Neural cell (in vitro differentiated cells): Measurements from ENCODE around the gene NECTIN2. TPM values are rescaled to one million over a fixed set of nuclear protein-coding genes. Genes with fewer than 3 reads are reported as not detected.
A peak's percentile ranks its signal among the peaks of the same experiment; 100 is the strongest.

ENCODE experiments used
- H2AFZ ChIP-seq: fragments of 200-600, 300-800 bp; sonication (generic), shearing (Covaris generic); 2 replicates; pipeline ENCODE4 v1.6.0; 2014; ENCODE audit warnings: low read depth, mild to moderate bottlenecking, antibody characterized with exemption, low read length, moderate library complexity
- H3F3A ChIP-seq: fragments of 200-600 bp; shearing (Covaris generic); 2 replicates; pipeline ENCODE4 v1.6.1; 2016; ENCODE audit warnings: mild to moderate bottlenecking, moderate library complexity, mixed read lengths, antibody characterized with exemption, low read length; ENCODE audit not compliant: insufficient read depth, poor library complexity, severe bottlenecking
- H3K27ac ChIP-seq: fragments of 200-600, 300-800 bp; sonication (generic), shearing (Covaris generic); 2 replicates; pipeline ENCODE4 v1.5.1; 2014; ENCODE audit warnings: mild to moderate bottlenecking, low read length, moderate library complexity
- H3K27me3 ChIP-seq: fragments of 300-800, 200-600 bp; sonication (generic), shearing (Covaris generic); 2 replicates; pipeline ENCODE4 v1.6.0; 2014; ENCODE audit warnings: mild to moderate bottlenecking, low read depth, low read length, moderate library complexity; ENCODE audit not compliant: insufficient read depth
- H3K36me3 ChIP-seq: fragments of 300-800, 200-600 bp; sonication (generic), shearing (Covaris generic); 2 replicates; pipeline ENCODE4 v1.5.1; 2014; ENCODE audit warnings: mild to moderate bottlenecking, antibody characterized with exemption, low read length, moderate library complexity; ENCODE audit not compliant: insufficient read depth
- H3K4me2 ChIP-seq: fragments of 300-800, 200-600 bp; sonication (generic), shearing (Covaris generic); 2 replicates; pipeline ENCODE4 v1.6.0; 2014; ENCODE audit warnings: mild to moderate bottlenecking, low read length
- H3K4me3 ChIP-seq: fragments of 300-800, 200-600 bp; sonication (generic), shearing (Covaris generic); 2 replicates; pipeline ENCODE4 v1.5.1; 2014; ENCODE audit warnings: mild to moderate bottlenecking, low read length, moderate library complexity
- H3K79me2 ChIP-seq: fragments of 200-600 bp; shearing (Covaris generic); replicated peaks from 2 replicates; pipeline ENCODE4 v1.6.0; 2014; ENCODE audit warnings: mild to moderate bottlenecking, low read length, moderate library complexity; ENCODE audit not compliant: insufficient read depth
- H3K9ac ChIP-seq: fragments of 300-800, 200-600 bp; sonication (generic), shearing (Covaris generic); 2 replicates; pipeline ENCODE4 v1.6.1; 2016; ENCODE audit warnings: mild to moderate bottlenecking, low read length, mixed read lengths
- H3K9me2 ChIP-seq: fragments of 200-600 bp; shearing (Covaris generic); 2 replicates; pipeline ENCODE4 v1.6.1; 2016; ENCODE audit warnings: mild to moderate bottlenecking, low read length, mixed read lengths; ENCODE audit not compliant: insufficient read depth
- H3K9me3 ChIP-seq: fragments of 200-600, 300-800 bp; sonication (generic), shearing (Covaris generic); 2 replicates; pipeline ENCODE4 v1.6.1; 2016; ENCODE audit warnings: mild to moderate bottlenecking, mixed run types, low read length, moderate library complexity, mixed read lengths
- H4K20me1 ChIP-seq: fragments of 200-600 bp; shearing (Covaris generic); 2 replicates; pipeline ENCODE4 v1.6.1; 2016; ENCODE audit warnings: mild to moderate bottlenecking, mixed run types; ENCODE audit not compliant: insufficient read depth
- CTCF ChIP-seq: fragments of 450-650 bp; IDR thresholded peaks from 2 replicates; pipeline ENCODE4 v1.5.1; 2014; ENCODE audit warnings: antibody characterized with exemption, mild to moderate bottlenecking, moderate library complexity; ENCODE audit not compliant: poor library complexity, severe bottlenecking
- EP300 ChIP-seq: fragments of 450-650 bp; conservative IDR thresholded peaks from 2 replicates; pipeline ENCODE4 v1.6.1; 2014; ENCODE audit warnings: antibody characterized with exemption, mild to moderate bottlenecking, moderate library complexity; ENCODE audit not compliant: poor library complexity, severe bottlenecking
- EZH2 ChIP-seq: fragments of 200-600, 300-800 bp; shearing (Covaris generic), sonication (generic); IDR thresholded peaks from 2 replicates; pipeline ENCODE4 v1.6.1; 2014; ENCODE audit warnings: antibody characterized with exemption, low read length, borderline replicate concordance, mild to moderate bottlenecking; ENCODE audit not compliant: insufficient read depth, poor library complexity, severe bottlenecking
- MXI1 ChIP-seq: fragments of 450-650 bp; conservative IDR thresholded peaks from 2 replicates; pipeline ENCODE4 v1.6.1; 2014; ENCODE audit warnings: antibody characterized with exemption, mild to moderate bottlenecking; ENCODE audit not compliant: poor library complexity, severe bottlenecking
- POLR2AphosphoS5 ChIP-seq: IDR thresholded peaks from 2 replicates; pipeline ENCODE4 v1.6.1; 2012
- RAD21 ChIP-seq: fragments of 450-650 bp; conservative IDR thresholded peaks from 2 replicates; pipeline ENCODE4 v1.6.1; 2014; ENCODE audit warnings: antibody characterized with exemption, mild to moderate bottlenecking, moderate library complexity
- SMC3 ChIP-seq: fragments of 450-650 bp; conservative IDR thresholded peaks from 2 replicates; pipeline ENCODE4 v1.6.1; 2014; ENCODE audit warnings: antibody characterized with exemption, mild to moderate bottlenecking, moderate library complexity; ENCODE audit not compliant: poor library complexity
- TAF1 ChIP-seq: IDR thresholded peaks from 2 replicates; pipeline ENCODE4 v1.6.1; 2012; ENCODE audit warnings: low read depth
- polyA plus RNA-seq: library from polyadenylated mRNA; depleted of rRNA; stranded (reverse); fragments of >200 nt; gene quantifications from 2 replicates; pipeline ENCODE4 v1.2.3, GENCODE V29; 2014
- TF ChIP-seq, protein P1 (sequence below): IDR thresholded peaks from 2 replicates; pipeline ENCODE4 v1.6.1; 2012; ENCODE audit warnings: borderline replicate concordance

Gene NECTIN2
- polyA plus RNA-seq, 1 donor from 2014 or later: 33.2 TPM

- Histone ChIP-seq H4K20me1 (no peaks in the 10 kb centered on the region), H2AFZ (no peak overlapping the region), H3F3A (no peaks in the 10 kb centered on the region), H3K4me2 (peak overlapping the region; percentile 90), H3K79me2 (peaks cover 34% of the 10 kb centered on the region), H3K4me3 (peak overlapping the region; percentile 94), H3K36me3 (no peaks in the 10 kb centered on the region), H3K27me3 (no peaks in the 10 kb centered on the region), H3K27ac (peak overlapping the region; percentile 33), H3K9ac (peak overlapping the region; percentile 95), H3K9me2 (no peaks in the 10 kb centered on the region), H3K9me3 (no peaks in the 10 kb centered on the region)
- TF ChIP-seq, protein P1, sequence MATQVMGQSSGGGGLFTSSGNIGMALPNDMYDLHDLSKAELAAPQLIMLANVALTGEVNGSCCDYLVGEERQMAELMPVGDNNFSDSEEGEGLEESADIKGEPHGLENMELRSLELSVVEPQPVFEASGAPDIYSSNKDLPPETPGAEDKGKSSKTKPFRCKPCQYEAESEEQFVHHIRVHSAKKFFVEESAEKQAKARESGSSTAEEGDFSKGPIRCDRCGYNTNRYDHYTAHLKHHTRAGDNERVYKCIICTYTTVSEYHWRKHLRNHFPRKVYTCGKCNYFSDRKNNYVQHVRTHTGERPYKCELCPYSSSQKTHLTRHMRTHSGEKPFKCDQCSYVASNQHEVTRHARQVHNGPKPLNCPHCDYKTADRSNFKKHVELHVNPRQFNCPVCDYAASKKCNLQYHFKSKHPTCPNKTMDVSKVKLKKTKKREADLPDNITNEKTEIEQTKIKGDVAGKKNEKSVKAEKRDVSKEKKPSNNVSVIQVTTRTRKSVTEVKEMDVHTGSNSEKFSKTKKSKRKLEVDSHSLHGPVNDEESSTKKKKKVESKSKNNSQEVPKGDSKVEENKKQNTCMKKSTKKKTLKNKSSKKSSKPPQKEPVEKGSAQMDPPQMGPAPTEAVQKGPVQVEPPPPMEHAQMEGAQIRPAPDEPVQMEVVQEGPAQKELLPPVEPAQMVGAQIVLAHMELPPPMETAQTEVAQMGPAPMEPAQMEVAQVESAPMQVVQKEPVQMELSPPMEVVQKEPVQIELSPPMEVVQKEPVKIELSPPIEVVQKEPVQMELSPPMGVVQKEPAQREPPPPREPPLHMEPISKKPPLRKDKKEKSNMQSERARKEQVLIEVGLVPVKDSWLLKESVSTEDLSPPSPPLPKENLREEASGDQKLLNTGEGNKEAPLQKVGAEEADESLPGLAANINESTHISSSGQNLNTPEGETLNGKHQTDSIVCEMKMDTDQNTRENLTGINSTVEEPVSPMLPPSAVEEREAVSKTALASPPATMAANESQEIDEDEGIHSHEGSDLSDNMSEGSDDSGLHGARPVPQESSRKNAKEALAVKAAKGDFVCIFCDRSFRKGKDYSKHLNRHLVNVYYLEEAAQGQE: no peak
- no peak for TF ChIP-seq SMC3
- no peak for TF ChIP-seq MXI1
- no peak for TF ChIP-seq EP300
- TF ChIP-seq CTCF: no peak
- TF ChIP-seq POLR2AphosphoS5: no peak
- no peak for TF ChIP-seq RAD21
- TF ChIP-seq TAF1: no peak
- TF ChIP-seq EZH2: no peak
Observed at GRCh38 chr19:44848812-44849447, 2.8 kb downstream of the NECTIN2 start.

DNA sequence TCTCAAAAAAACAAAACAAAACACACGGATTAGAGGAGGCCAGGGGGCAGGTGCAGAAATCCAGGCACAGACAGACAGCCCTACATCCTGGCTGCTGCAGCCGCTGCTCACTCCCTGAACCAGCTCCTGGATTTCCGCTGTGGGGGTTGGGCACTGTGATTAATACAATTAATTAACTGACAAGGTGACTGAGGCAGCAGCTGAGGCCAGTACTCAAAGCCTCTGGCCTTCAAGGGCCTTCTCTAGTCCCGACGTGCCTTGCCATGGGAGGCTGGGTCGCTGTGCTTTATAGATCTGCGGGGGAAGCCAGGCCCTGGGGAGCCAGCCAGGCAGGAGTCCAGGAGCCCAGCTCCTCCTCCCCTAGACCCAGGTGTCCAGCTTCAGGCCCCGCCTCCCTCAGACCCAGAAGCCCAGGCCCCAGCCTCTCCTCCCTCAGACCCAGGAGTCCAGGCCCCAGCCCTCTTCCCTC lies 4.6 kb downstream of the NECTIN2 start:
- TF ChIP-seq RAD21: no peak
- no peak for TF ChIP-seq POLR2AphosphoS5
- H3K36me3 ChIP-seq: no peaks in the 10 kb centered on the region
- no peak overlapping the region for H3K4me3 ChIP-seq
- no peaks in the 10 kb centered on the region for H3K9me2 ChIP-seq
- H3K79me2 ChIP-seq: peaks cover 38% of the 10 kb centered on the region
- H4K20me1 ChIP-seq: no peaks in the 10 kb centered on the region
- H3K27ac ChIP-seq: no peak overlapping the region
- H3K4me2 ChIP-seq: no peak overlapping the region
- H3F3A ChIP-seq: no peaks in the 10 kb centered on the region
- no peaks in the 10 kb centered on the region for H3K27me3 ChIP-seq
- no peak overlapping the region for H2AFZ ChIP-seq
- no peak overlapping the region for H3K9ac ChIP-seq
- no peaks in the 10 kb centered on the region for H3K9me3 ChIP-seq
